AG04449 (cell line): ENCODE data around the gene OR2A25.

Source experiments
- CTCF ChIA-PET: fragments of 350-600 bp; formaldehyde crosslinking; extraction: SDS; loops from one replicate; lab custom pipeline; 2021; ENCODE audit warnings: antibody characterized with exemption; lab: Yijun Ruan, JAX
- POLR2A ChIA-PET: fragments of 400-600, 350-600 bp; formaldehyde crosslinking; extraction: SDS; loops from one replicate; lab custom pipeline; 2020; ENCODE audit warnings: antibody characterized with exemption, inconsistent platforms; lab: Yijun Ruan, JAX
- DNase-seq: peaks from one replicate; pipeline ENCODE4 v3.0.0-alpha.2; 2010; ENCODE audit warnings: low read depth, low spot score
- H3K4me3 ChIP-seq: 2 replicates; pipeline ENCODE4 v1.5.1; 2011; ENCODE audit warnings: low read depth, mild to moderate bottlenecking, control low read depth, low read length
- TF ChIP-seq, protein P1 (sequence below): IDR thresholded peaks from one replicate; pipeline ENCODE4 v1.5.1; 2011; ENCODE audit warnings: mild to moderate bottlenecking, moderate library complexity, low read length, control low read depth, inconsistent platforms; ENCODE audit not compliant: insufficient read depth; ENCODE audit errors: missing control alignments

OR2A25 gene

GRCh38 chr7:144105211-144105610 is 35.6 kb downstream of the OR2A25 start:
- no peak overlapping the region for H3K4me3 ChIP-seq
- TF ChIP-seq, protein P1, sequence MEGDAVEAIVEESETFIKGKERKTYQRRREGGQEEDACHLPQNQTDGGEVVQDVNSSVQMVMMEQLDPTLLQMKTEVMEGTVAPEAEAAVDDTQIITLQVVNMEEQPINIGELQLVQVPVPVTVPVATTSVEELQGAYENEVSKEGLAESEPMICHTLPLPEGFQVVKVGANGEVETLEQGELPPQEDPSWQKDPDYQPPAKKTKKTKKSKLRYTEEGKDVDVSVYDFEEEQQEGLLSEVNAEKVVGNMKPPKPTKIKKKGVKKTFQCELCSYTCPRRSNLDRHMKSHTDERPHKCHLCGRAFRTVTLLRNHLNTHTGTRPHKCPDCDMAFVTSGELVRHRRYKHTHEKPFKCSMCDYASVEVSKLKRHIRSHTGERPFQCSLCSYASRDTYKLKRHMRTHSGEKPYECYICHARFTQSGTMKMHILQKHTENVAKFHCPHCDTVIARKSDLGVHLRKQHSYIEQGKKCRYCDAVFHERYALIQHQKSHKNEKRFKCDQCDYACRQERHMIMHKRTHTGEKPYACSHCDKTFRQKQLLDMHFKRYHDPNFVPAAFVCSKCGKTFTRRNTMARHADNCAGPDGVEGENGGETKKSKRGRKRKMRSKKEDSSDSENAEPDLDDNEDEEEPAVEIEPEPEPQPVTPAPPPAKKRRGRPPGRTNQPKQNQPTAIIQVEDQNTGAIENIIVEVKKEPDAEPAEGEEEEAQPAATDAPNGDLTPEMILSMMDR: no peak
- DNase-seq: no peak
- CTCF ChIA-PET: no interaction called here
- POLR2A ChIA-PET: no interaction called here

DNA sequence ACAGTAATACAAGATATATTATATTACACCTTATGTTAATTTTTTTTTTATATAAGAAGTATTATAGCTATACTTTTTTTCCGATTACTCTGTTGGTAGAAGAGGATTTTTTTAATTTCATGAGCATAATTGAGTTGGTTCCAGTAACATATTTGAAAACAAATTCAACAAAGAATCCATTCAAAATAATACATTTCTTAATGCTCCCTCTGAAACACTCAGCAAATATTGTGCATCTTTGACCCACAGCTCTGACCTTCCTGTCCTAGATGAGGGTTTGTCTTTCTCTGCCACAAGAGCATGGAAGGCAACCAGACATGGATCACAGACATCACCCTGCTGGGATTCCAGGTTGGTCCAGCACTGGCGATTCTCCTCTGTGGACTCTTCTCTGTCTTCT is 39.7 kb downstream of the OR2A25 start, which contains the start of gene OR2A2:
Gene OR2A2, plus strand, starts transcription at position 301 of the 400 bp plus-strand sequence. Its CDS starts 0 bp downstream, at position 301.
- CTCF ChIA-PET: interaction anchor here (1.1 to 1.2 kb wide), 2 partner anchors 19 to 372 kb away, joined by 3 read pairs; no protein-coding TSS in a partner anchor
- POLR2A ChIA-PET: no interaction called here
- TF ChIP-seq, protein P1: no peak
- no peak for DNase-seq
- H3K4me3 ChIP-seq: no peak within 1 kb of the TSS

- POLR2A ChIA-PET: no interaction called here
- no peak overlapping the region for H3K4me3 ChIP-seq
- TF ChIP-seq, protein P1: no peak
- CTCF ChIA-PET: interaction anchor here (1.2 kb wide), 1 partner anchor 18 kb away, joined by 3 read pairs; no protein-coding TSS in a partner anchor
- DNase-seq: no peak
These were observed 40.7 kb downstream of the OR2A25 start for GRCh38 chr7:144110272-144110671.

DNA sequence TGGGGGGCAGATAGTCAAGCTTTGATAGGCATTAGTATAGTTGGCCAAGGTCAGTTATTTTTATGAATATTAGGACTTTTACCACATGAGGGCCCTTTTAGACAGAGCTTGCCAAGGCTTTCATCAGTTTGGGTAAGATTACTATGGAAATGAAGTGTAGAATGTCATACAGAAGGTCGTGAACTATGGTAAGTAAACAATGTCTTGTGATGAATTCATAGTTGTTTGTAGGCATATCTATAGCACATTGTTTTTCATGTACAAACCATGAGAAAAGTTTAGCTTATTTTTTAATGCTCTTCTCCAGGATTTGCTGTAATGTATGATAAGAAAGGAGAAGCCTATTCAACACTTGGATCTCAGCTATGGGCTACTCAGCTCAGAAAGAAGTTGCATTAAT is 44.0 kb downstream of the OR2A25 start:
- ChIA-PET POLR2A (no interaction called here), CTCF (interaction anchor here (2.2 kb wide), 1 partner anchor 14 kb away, joined by 7 read pairs; no protein-coding TSS in a partner anchor)
- no peak for DNase-seq
- TF ChIP-seq, protein P1: no peak
- H3K4me3 ChIP-seq: no peak overlapping the region

DNA sequence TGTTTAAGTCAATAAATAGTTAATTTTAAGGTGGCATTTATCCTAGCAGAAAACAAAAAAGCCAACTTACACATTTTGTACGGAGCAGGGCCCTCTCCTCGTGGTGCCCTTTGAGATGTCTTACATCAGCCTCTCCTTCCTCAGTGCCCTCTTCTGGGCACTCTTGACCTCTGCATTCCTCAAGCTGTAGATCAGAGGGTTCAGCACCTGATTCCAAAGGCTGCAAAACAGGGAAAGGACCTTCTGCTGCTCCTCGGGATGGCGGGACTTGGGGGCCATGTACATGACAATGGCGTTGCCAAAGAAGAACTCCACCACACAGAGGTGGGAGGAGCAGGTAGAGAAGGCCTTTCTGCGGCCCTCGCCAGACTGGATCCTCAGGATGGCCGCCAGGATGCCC is 48.7 kb downstream of the OR2A25 start:
- ChIA-PET POLR2A (no interaction called here), CTCF (no interaction called here)
- no peak overlapping the region for H3K4me3 ChIP-seq
- TF ChIP-seq, protein P1: no peak
- no peak for DNase-seq

DNA sequence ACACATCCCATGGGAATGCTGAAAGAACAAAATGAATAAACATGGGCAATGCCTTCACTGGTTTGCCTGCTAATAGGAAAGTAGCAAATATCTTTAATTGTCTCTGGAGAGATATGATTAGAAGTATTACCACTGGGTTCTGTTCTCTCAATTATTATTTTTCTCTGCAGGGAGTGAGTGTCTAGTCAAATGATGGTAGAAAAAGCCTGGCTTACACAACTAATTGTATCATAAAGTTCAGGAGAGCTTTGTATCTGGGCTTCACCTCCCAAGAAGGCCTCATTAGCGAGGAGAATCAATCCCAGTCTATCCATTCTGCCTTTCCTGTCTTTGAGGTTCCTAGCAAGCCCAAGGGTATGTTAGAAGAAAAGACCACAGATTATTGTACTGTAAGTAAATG is 53.3 kb downstream of the OR2A25 start, which contains the start of gene OR2A14:
Gene OR2A14, plus strand, starts transcription at position 301 of the 400 bp plus-strand sequence. CDS start 5,937 bp downstream, outside the sequence.
- CTCF ChIA-PET: no interaction called here
- TF ChIP-seq, protein P1: no peak
- DNase-seq: no peak

More for the DNA sequence above, 53.3 kb downstream of the OR2A25 start, which contains the start of gene OR2A14:
- POLR2A ChIA-PET: no interaction called here
- no peak within 1 kb of the TSS for H3K4me3 ChIP-seq
